ENCODE results near the gene RERE. TPM values are rescaled to one million over a fixed set of nuclear protein-coding genes. Genes with fewer than 3 reads are reported as not detected.

Gene RERE
- total RNA-seq, 2 donors from 2014 or later = 74.5 to 128 TPM

GRCh38 chr1:8815582-8816151 lies 1.8 kb downstream of the RERE start:
- Histone ChIP-seq H3K4me3 (no peak overlapping the region), H3K4me1 (peaks cover 34% of the 10 kb centered on the region), H3K9me3 (no peaks in the 10 kb centered on the region), H3K27ac (peak overlapping the region; percentile 4 to 97 (median 89)), H3K36me3 (replicated peaks in 1 of 2; ENCODE audit: insufficient read depth in 1 of 2, low read depth in 2 of 2) (no peaks in the 10 kb centered on the region), H3K27me3 (no peaks in the 10 kb centered on the region)
- TF ChIP-seq POLR2A (IDR thresholded peaks at IDR 0.05) (no peak), CTCF (IDR thresholded peaks at IDR 0.05) (no peak)
- WGBS, 2 donors = 2 to 10% methylated on average over 2 of the region's 2 CpGs
- ATAC-seq = no peak
- no peak for DNase-seq
- intact Hi-C loops (cut with DNase I) = no loop called here

- Histone ChIP-seq H3K36me3 (replicated peaks in 1 of 2; ENCODE audit: insufficient read depth in 1 of 2, low read depth in 2 of 2) (no peaks in the 10 kb centered on the region), H3K4me1 (peaks cover 34% of the 10 kb centered on the region), H3K27ac (peak overlapping the region in 1 of 4 donors; percentile 97), H3K4me3 (no peak overlapping the region), H3K27me3 (no peaks in the 10 kb centered on the region), H3K9me3 (no peaks in the 10 kb centered on the region)
- DNase-seq = peak; percentile 26 to 64 (median 47)
- no peak for ATAC-seq
- TF ChIP-seq POLR2A (IDR thresholded peaks at IDR 0.05) (no peak), CTCF (IDR thresholded peaks at IDR 0.05) (peak in 5 of 7 experiments; percentile 11 to 56 (median 47))
- 12 to 19% methylated on average over 5 of the region's 5 CpGs for WGBS, 2 donors
- intact Hi-C loops (cut with DNase I) = no loop called here
Observed at GRCh38 chr1:8814865-8815264, 2.6 kb downstream of the RERE start.

- peaks cover 34% of the 10 kb centered on the region for H3K4me1 ChIP-seq
- H3K9me3 ChIP-seq = no peaks in the 10 kb centered on the region
- H3K27ac ChIP-seq = no peak overlapping the region
- intact Hi-C loops (cut with DNase I) = no loop called here
- no peaks in the 10 kb centered on the region for H3K36me3 ChIP-seq (replicated peaks in 1 of 2; ENCODE audit: insufficient read depth in 1 of 2, low read depth in 2 of 2)
- H3K27me3 ChIP-seq = no peaks in the 10 kb centered on the region
- no peak overlapping the region for H3K4me3 ChIP-seq
- TF ChIP-seq CTCF (IDR thresholded peaks at IDR 0.05) = no peak
- DNase-seq (no peak), ATAC-seq (no peak)
Observed at GRCh38 chr1:8813991-8814390, 3.4 kb downstream of the RERE start.

GRCh38 chr1:8813016-8813763 lies 4.2 kb downstream of the RERE start:
- Histone ChIP-seq H3K4me1 (peaks cover 28% of the 10 kb centered on the region), H3K4me3 (no peak overlapping the region), H3K27ac (no peak overlapping the region), H3K9me3 (no peaks in the 10 kb centered on the region), H3K27me3 (no peaks in the 10 kb centered on the region), H3K36me3 (replicated peaks in 1 of 2; ENCODE audit: insufficient read depth in 1 of 2, low read depth in 2 of 2) (no peaks in the 10 kb centered on the region)
- WGBS, 2 donors = 48 to 54% methylated on average over 6 of the region's 6 CpGs
- no peak for ATAC-seq
- TF ChIP-seq POLR2A (IDR thresholded peaks at IDR 0.05) (no peak), CTCF (IDR thresholded peaks at IDR 0.05) (no peak)
- no peak for DNase-seq
- intact Hi-C loops (cut with DNase I) = no loop called here

GRCh38 chr1:8812081-8812480 lies 5.4 kb downstream of the RERE start:
- TF ChIP-seq CTCF (IDR thresholded peaks at IDR 0.05) = no peak
- no peak for TF ChIP-seq POLR2A (IDR thresholded peaks at IDR 0.05)
- WGBS, 2 donors = 71 to 90% methylated on average over 6 of the region's 6 CpGs
- Histone ChIP-seq H3K9me3 (no peaks in the 10 kb centered on the region), H3K36me3 (replicated peaks in 1 of 2; ENCODE audit: insufficient read depth in 1 of 2, low read depth in 2 of 2) (no peaks in the 10 kb centered on the region), H3K4me1 (peaks cover 27% of the 10 kb centered on the region), H3K27ac (no peak overlapping the region), H3K4me3 (no peak overlapping the region), H3K27me3 (no peaks in the 10 kb centered on the region)
- no peak for ATAC-seq
- DNase-seq = no peak
- intact Hi-C loops (cut with DNase I) = no loop called here

All from body of pancreas (tissue), 4 donors.